Astrocyte (in vitro differentiated cells and primary cell): ENCODE data around the gene NOCT.
"Not testable (repeated sequence)": the region's sequence is repeated elsewhere in the genome, so short reads cannot be mapped to it uniquely, and the experiment has no call there.

Experiments used
- CTCF ChIP-seq: IDR thresholded peaks from 2 replicates; pipeline ENCODE4 v1.5.1; 2011; ENCODE audit warnings: low read depth, mild to moderate bottlenecking, inconsistent platforms, low read length, moderate library complexity; ENCODE audit not compliant: insufficient read depth
- EZH2 ChIP-seq: IDR thresholded peaks from 2 replicates; pipeline ENCODE4 v1.6.1; 2012; ENCODE audit warnings: mild to moderate bottlenecking, low read length, inconsistent platforms; ENCODE audit not compliant: insufficient read depth

DNA sequence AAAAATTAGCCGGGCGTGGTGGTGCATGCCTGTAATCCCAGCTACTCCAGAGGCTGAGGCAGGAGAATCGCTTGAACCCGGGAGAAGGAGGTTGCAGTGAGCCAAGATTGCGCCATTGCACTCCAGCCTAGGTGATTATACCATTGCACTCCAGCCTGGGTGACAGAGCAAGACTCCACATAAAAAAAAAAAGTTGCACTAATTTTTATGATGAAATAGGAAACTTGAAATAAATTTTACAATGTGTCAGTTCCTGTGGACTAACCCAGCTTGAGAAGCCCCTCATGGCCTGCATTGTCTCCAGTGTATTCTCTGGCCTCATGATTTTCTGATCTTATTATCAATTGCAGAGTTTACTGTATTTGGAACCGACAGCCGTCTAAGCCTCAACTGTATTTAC lies 14.2 kb upstream of the NOCT start:
- TF ChIP-seq CTCF, EZH2: not testable (repeated sequence)
